HCT116 (cell line): Measurements from ENCODE around the gene MTHFD2L. TPM values are rescaled to one million over a fixed set of nuclear protein-coding genes. Genes with fewer than 3 reads are reported as not detected.

Experiments
- ATAC-seq: fragments of 200-7000 bp; cut with Tn5 transposase; 2 replicates; pipeline ENCODE4 v1.9.1; 2020; ENCODE audit warnings: mild to moderate bottlenecking, moderate library complexity
- BruUV-seq: library from RNA; stranded (reverse); fragments of 400-500 nt; replicated peaks from 2 replicates; lab custom pipeline; 2021; lab: Mats Ljungman, UMichigan
- CTCF ChIA-PET: fragments of 300-600 bp; sonication (Branson Sonifier 250); formaldehyde crosslinking; loops from one replicate; lab custom pipeline; 2021; ENCODE audit warnings: antibody characterized with exemption; lab: Charles Lee
- POLR2A ChIA-PET: fragments of 300-600, 350-600 bp; sonication (Branson Sonifier 250); formaldehyde crosslinking; loops from one replicate; lab custom pipeline; 2021; ENCODE audit warnings: antibody characterized with exemption; lab: Charles Lee
- RAD21 ChIA-PET, 2 experiments: fragments of 300-600 bp; sonication (Branson Sonifier 250); formaldehyde crosslinking; loops; one replicate each; lab custom pipeline; 2023; ENCODE audit warnings: low total read pairs in 2 of 2; ENCODE audit not compliant: uncharacterized antibody in 2 of 2, unreplicated experiment in 2 of 2, low non-redundant PET in 1 of 2; lab: Charles Lee
- DNase-seq: peaks from one replicate; pipeline ENCODE4 v3.0.0-alpha.2; 2010; ENCODE audit warnings: low read depth, low spot score
- H2AFZ ChIP-seq: fragments of 200-600 bp; shearing (Covaris generic), sonication (generic); 2 replicates; pipeline ENCODE4 v1.6.1; 2017; ENCODE audit warnings: low read depth, mixed run types, mixed read lengths, antibody characterized with exemption, low read length; ENCODE audit not compliant: poor library complexity, severe bottlenecking
- H3K27ac ChIP-seq: 2 replicates; pipeline ENCODE4 v1.5.1; 2012; ENCODE audit warnings: low read depth, low read length
- H3K27me3 ChIP-seq: fragments of 200-600 bp; sonication (generic); 2 replicates; pipeline ENCODE4 v1.6.1; 2016; ENCODE audit warnings: mixed run types, low read length, mixed read lengths; ENCODE audit not compliant: insufficient read depth
- H3K36me3 ChIP-seq, 2 experiments: fragments of 200-500 bp in 1 of 2; fragments of 200-600 bp in 1 of 2; sonication (Bioruptor generic) in 1 of 2; sonication (generic) in 1 of 2; 2 replicates each; pipeline versions ENCODE4 v1.5.1 to v1.6.1; 2014 to 2016; ENCODE audit warnings: low read length in 2 of 2, inconsistent platforms in 1 of 2, mixed read lengths in 1 of 2, mixed run types in 1 of 2; ENCODE audit not compliant: insufficient read depth in 2 of 2, control insufficient read depth in 1 of 2
- H3K4me1 ChIP-seq, 2 experiments: fragments of 200-600 bp in 1 of 2; sonication (generic) in 1 of 2; 2 replicates each; pipeline versions ENCODE4 v1.5.1 to v1.6.1; 2012 to 2017; ENCODE audit warnings: low read length in 2 of 2, inconsistent platforms in 1 of 2, mild to moderate bottlenecking in 1 of 2, mixed read lengths in 1 of 2, mixed run types in 1 of 2, moderate library complexity in 1 of 2; ENCODE audit not compliant: insufficient read depth in 2 of 2, control insufficient read depth in 1 of 2
- H3K4me2 ChIP-seq: fragments of 200-600 bp; sonication (generic); 2 replicates; pipeline ENCODE4 v1.6.1; 2017; ENCODE audit warnings: mixed run types, low read length, mixed read lengths
- H3K4me3 ChIP-seq, 2 experiments: fragments of 200-600 bp in 1 of 2; sonication (generic) in 1 of 2; replicated peaks in 1 of 2; 2 replicates each; pipeline ENCODE4 v1.5.1; 2011 to 2016; ENCODE audit warnings: low read length in 2 of 2, control low read depth in 1 of 2, low read depth in 1 of 2, mild to moderate bottlenecking in 1 of 2, mixed read lengths in 1 of 2, mixed run types in 1 of 2
- H3K79me2 ChIP-seq: fragments of 200-600 bp; sonication (generic); 2 replicates; pipeline ENCODE4 v1.6.1; 2017; ENCODE audit warnings: mild to moderate bottlenecking, mixed run types, low read length, moderate library complexity, mixed read lengths; ENCODE audit not compliant: insufficient read depth
- H3K9ac ChIP-seq: fragments of 200-600 bp; sonication (generic); 2 replicates; pipeline ENCODE4 v1.6.1; 2016; ENCODE audit warnings: low read length, mixed read lengths
- H3K9me2 ChIP-seq: fragments of 200-600 bp; sonication (generic), shearing (Covaris generic); 2 replicates; pipeline ENCODE4 v1.6.1; 2017; ENCODE audit warnings: mixed run types, mild to moderate bottlenecking, moderate library complexity; ENCODE audit not compliant: insufficient read depth
- H3K9me3 ChIP-seq, 2 experiments: fragments of 200-500 bp in 1 of 2; fragments of 200-600 bp in 1 of 2; sonication (Bioruptor generic) in 1 of 2; sonication (generic) in 1 of 2; 2 replicates each; pipeline ENCODE4 v1.6.1; 2014 to 2017; ENCODE audit warnings: low read length in 2 of 2, mixed read lengths in 2 of 2, inconsistent platforms in 1 of 2, low read depth in 1 of 2, mild to moderate bottlenecking in 1 of 2, mixed run types in 1 of 2, moderate library complexity in 1 of 2; ENCODE audit not compliant: control insufficient read depth in 1 of 2, insufficient read depth in 1 of 2
- H4K20me1 ChIP-seq: fragments of 200-600 bp; sonication (generic), shearing (Covaris generic); 2 replicates; pipeline ENCODE4 v1.6.1; 2017; ENCODE audit warnings: mixed run types, mild to moderate bottlenecking, moderate library complexity; ENCODE audit not compliant: insufficient read depth
- ATF3 ChIP-seq: IDR thresholded peaks from 2 replicates; pipeline ENCODE4 v1.6.1; 2012
- CBX3 ChIP-seq: IDR thresholded peaks from 2 replicates; pipeline ENCODE4 v1.6.1; 2012; ENCODE audit warnings: low read depth
- CEBPB ChIP-seq: IDR thresholded peaks from 2 replicates; pipeline ENCODE4 v1.6.1; 2012; ENCODE audit warnings: low read depth
- CTCF ChIP-seq, 3 experiments: fragments of 200-600 bp in 1 of 3; sonication (generic) in 1 of 3; IDR thresholded peaks in 2 of 3; conservative IDR thresholded peaks in 1 of 3; 2 replicates each; pipeline ENCODE4 v1.5.1; 2012 to 2017; ENCODE audit warnings: low read depth in 2 of 3, low read length in 2 of 3, antibody characterized with exemption in 1 of 3, borderline replicate concordance in 1 of 3, control low read depth in 1 of 3, mild to moderate bottlenecking in 1 of 3, mixed read lengths in 1 of 3, mixed run types in 1 of 3, moderate library complexity in 1 of 3; ENCODE audit not compliant: insufficient read depth in 1 of 3
- EGR1 ChIP-seq: IDR thresholded peaks from 2 replicates; pipeline ENCODE4 v1.6.1; 2012; ENCODE audit warnings: low read depth
- ELF1 ChIP-seq: IDR thresholded peaks from 2 replicates; pipeline ENCODE4 v1.6.1; 2012; ENCODE audit warnings: low read depth, borderline replicate concordance
- EZH2 ChIP-seq: fragments of 200-600 bp; sonication (generic); IDR thresholded peaks from 2 replicates; pipeline ENCODE4 v1.6.1; 2017; ENCODE audit warnings: antibody characterized with exemption, mixed run types
- EZH2phosphoT487 ChIP-seq: fragments of 200-600 bp; IDR thresholded peaks from 2 replicates; pipeline ENCODE4 v1.6.1; 2018; ENCODE audit warnings: antibody characterized with exemption, borderline replicate concordance
- FOSL1 ChIP-seq: IDR thresholded peaks from 2 replicates; pipeline ENCODE4 v1.6.1; 2012; ENCODE audit warnings: low read depth
- JUND ChIP-seq: IDR thresholded peaks from 2 replicates; pipeline ENCODE4 v1.6.1; 2012
- MAX ChIP-seq: IDR thresholded peaks from 2 replicates; pipeline ENCODE4 v1.6.1; 2012
- POLR2A ChIP-seq: IDR thresholded peaks from 2 replicates; pipeline ENCODE4 v1.7.0; 2011; ENCODE audit warnings: borderline replicate concordance; ENCODE audit not compliant: insufficient read depth, insufficient read length; ENCODE audit errors: extremely low read depth
- POLR2AphosphoS5 ChIP-seq: IDR thresholded peaks from 2 replicates; pipeline ENCODE4 v1.6.1; 2011; ENCODE audit warnings: mild to moderate bottlenecking, low read depth, low read length, moderate library complexity
- RAD21 ChIP-seq: IDR thresholded peaks from 2 replicates; pipeline ENCODE4 v1.6.1; 2012; ENCODE audit warnings: low read depth, mild to moderate bottlenecking
- REST ChIP-seq: IDR thresholded peaks from 2 replicates; pipeline ENCODE4 v1.6.1; 2012; ENCODE audit warnings: low read depth
- SIN3A ChIP-seq: IDR thresholded peaks from 2 replicates; pipeline ENCODE4 v1.6.1; 2012; ENCODE audit warnings: low read depth
- SP1 ChIP-seq: IDR thresholded peaks from 2 replicates; pipeline ENCODE4 v1.6.1; 2012; ENCODE audit warnings: low read depth
- SRF ChIP-seq: IDR thresholded peaks from 2 replicates; pipeline ENCODE4 v1.6.1; 2012; ENCODE audit warnings: low read depth
- TCF7L2 ChIP-seq: IDR thresholded peaks from 2 replicates; pipeline ENCODE4 v1.7.0; 2011; ENCODE audit warnings: borderline replicate concordance, inconsistent platforms; ENCODE audit not compliant: insufficient read depth, insufficient read length; ENCODE audit errors: extremely low read depth
- YY1 ChIP-seq: IDR thresholded peaks from 2 replicates; pipeline ENCODE4 v1.6.1; 2011; ENCODE audit warnings: low read length, low read depth, moderate library complexity, mild to moderate bottlenecking; ENCODE audit not compliant: insufficient replicate concordance; ENCODE audit errors: extremely low read depth
- ZFX ChIP-seq: fragments of 450-650 bp; IDR thresholded peaks from 2 replicates; pipeline ENCODE4 v1.6.1; 2017
- ZNF274 ChIP-seq: fragments of 200-500 bp; sonication (Bioruptor generic); IDR thresholded peaks from 2 replicates; pipeline ENCODE4 v1.6.1; 2014; ENCODE audit warnings: mild to moderate bottlenecking, low read depth, low read length, inconsistent platforms
- intact Hi-C: fragments of 100-400 bp; cut with micrococcal nuclease; formaldehyde crosslinking; loops from 2 replicates; pipeline ENCODE4 v1.10.0; 2022
- total RNA-seq: library from RNA; stranded (reverse); gene quantifications from one replicate; pipeline ENCODE4 v1.2.1, GENCODE V29; 2021; ENCODE audit not compliant: unreplicated experiment

Gene MTHFD2L
- total RNA-seq, 1 experiment from 2014 or later: 15.0 TPM

GRCh38 chr4:74230902-74231499 lies 73.1 kb downstream of the MTHFD2L start:
- no peaks in the 10 kb centered on the region for H3K9me3 ChIP-seq
- no peak for DNase-seq
- no peaks in the 10 kb centered on the region for H3K79me2 ChIP-seq
- H3K27me3 ChIP-seq: no peaks in the 10 kb centered on the region
- no peak overlapping the region for H2AFZ ChIP-seq
- no peaks in the 10 kb centered on the region for H3K9me2 ChIP-seq
- RAD21 ChIA-PET: no interaction called here
- BruUV-seq: no TSS peak
- H3K27ac ChIP-seq: no peak overlapping the region
- peak; percentile 71 for ATAC-seq
- H3K36me3 ChIP-seq: no peaks in the 10 kb centered on the region; a peak in 1 of 4 replicates
- peak overlapping the region in 1 of 2 experiments; percentile 14; a peak in 1 of 4 replicates for H3K4me3 ChIP-seq
- intact Hi-C loops: loop anchor here (5.0 kb wide), 1 partner anchor 36 kb away; no protein-coding TSS in a partner anchor
- CTCF ChIA-PET: interaction anchor here (0.7 to 5.6 kb wide), 5 partner anchors 11 to 81 kb away, joined by 3 to 85 read pairs (median 17); partner anchors contain the start of gene EPGN
- H3K9ac ChIP-seq: peak overlapping the region; percentile 35
- no peaks in the 10 kb centered on the region for H4K20me1 ChIP-seq
- peak overlapping the region; percentile 64 for H3K4me2 ChIP-seq
- H3K4me1 ChIP-seq: peaks cover 3 to 33% of the 10 kb centered on the region in 2 experiments
- POLR2A ChIA-PET: interaction anchor here (1.3 kb wide), 1 partner anchor 76 kb away, joined by 3 read pairs; no protein-coding TSS in a partner anchor
- TF ChIP-seq CTCF (IDR thresholded peaks at IDR 0.05 in 2 of 3, conservative IDR thresholded peaks at IDR 0.05 in 1 of 3; ENCODE audit: borderline replicate concordance in 1 of 3, insufficient read depth in 1 of 3, low read depth in 2 of 3, low read length in 2 of 3) (no peak), ZFX (no peak), EZH2phosphoT487 (no peak), POLR2A (no peak), POLR2AphosphoS5 (peak; percentile 52), RAD21 (0 out of 2 replicates have a peak, but pooled peaks have one; percentile 7), ZNF274 (no peak), EGR1 (no peak), TCF7L2 (no peak), REST (no peak), CEBPB (peak; percentile 91), ATF3 (no peak), SRF (no peak; the same call in 1 of the 2 replicates), CBX3 (peak; percentile 68), SP1 (peak; percentile 60), YY1 (peak; percentile 16), ELF1 (no peak; the same call in 1 of the 2 replicates), EZH2 (no peak), MAX (peak; percentile 60; the same call in 1 of the 2 replicates), FOSL1 (peak; percentile 59), JUND (peak; percentile 49), SIN3A (no peak; the same call in 1 of the 2 replicates)
